Activated CD8-positive, alpha-beta memory T cell treated with anti-CD3 and anti-CD28 coated beads, Interleukin-2, amount 50 U/mL, for 48 hours (primary cell): Measurements from ENCODE around the gene PSMA8.
"Not testable (repeated sequence)": the region's sequence is repeated elsewhere in the genome, so short reads cannot be mapped to it uniquely, and the experiment has no call there.

ENCODE experiments used
- DNase-seq: peaks from one replicate; pipeline ENCODE4 v3.0.0-alpha.2; 2020

PSMA8 gene

GRCh38 chr18:26133652-26134051 lies at the start of gene PSMA8:
Gene PSMA8 (plus strand): TSS chr18:26133869. CDS start chr18:26133966, 97 bp downstream.
- peak; percentile 59 for DNase-seq

- DNase-seq: no peak
These were observed 48.6 kb upstream of the PSMA8 start for GRCh38 chr18:26085056-26085455.

- no peak for DNase-seq
These were observed 46.7 kb upstream of the PSMA8 start for GRCh38 chr18:26086959-26087358.

GRCh38 chr18:26088487-26088886 lies 45.2 kb upstream of the PSMA8 start:
- DNase-seq: no peak

GRCh38 chr18:26089293-26090129 lies 44.2 kb upstream of the PSMA8 start:
- no peak for DNase-seq

GRCh38 chr18:26090130-26091046 lies 43.3 kb upstream of the PSMA8 start, which contains the start of gene SS18:
Gene SS18 (minus strand): TSS chr18:26090613. CDS start chr18:26090569, 44 bp downstream.
- DNase-seq: peak; percentile 93

- DNase-seq: no peak
These were observed 42.5 kb upstream of the PSMA8 start for GRCh38 chr18:26091047-26091630.

- no peak for DNase-seq
These were observed 36.8 kb upstream of the PSMA8 start for GRCh38 chr18:26096852-26097251.

- DNase-seq: no peak
These were observed 36.1 kb upstream of the PSMA8 start for GRCh38 chr18:26097563-26097962.

- peak; percentile 61 for DNase-seq
These were observed 30.1 kb upstream of the PSMA8 start for GRCh38 chr18:26103579-26103978.

- DNase-seq: no peak
These were observed 29.6 kb upstream of the PSMA8 start for GRCh38 chr18:26104035-26104434.

- DNase-seq: no peak
These were observed 14.4 kb upstream of the PSMA8 start for GRCh38 chr18:26119246-26119645.

GRCh38 chr18:26121476-26121875 lies 12.2 kb upstream of the PSMA8 start:
- DNase-seq: no peak

- DNase-seq: not testable (repeated sequence)
These were observed 11.7 kb upstream of the PSMA8 start for GRCh38 chr18:26121994-26122393.

GRCh38 chr18:26127786-26128185 lies 5.9 kb upstream of the PSMA8 start:
- no peak for DNase-seq

- not testable (repeated sequence) for DNase-seq
These were observed 5.5 kb upstream of the PSMA8 start for GRCh38 chr18:26128192-26128591.

- DNase-seq: no peak
These were observed 438 bp downstream of the PSMA8 start for GRCh38 chr18:26134107-26134506.

- DNase-seq: no peak
These were observed 1.9 kb downstream of the PSMA8 start for GRCh38 chr18:26135548-26135947.

- no peak for DNase-seq
These were observed 23.7 kb downstream of the PSMA8 start for GRCh38 chr18:26157326-26157725.

- DNase-seq: no peak
These were observed 25.7 kb downstream of the PSMA8 start for GRCh38 chr18:26159353-26159752.

GRCh38 chr18:26164571-26164970 lies 30.9 kb downstream of the PSMA8 start:
- DNase-seq: no peak

- not testable (repeated sequence) for DNase-seq
These were observed 33.9 kb downstream of the PSMA8 start for GRCh38 chr18:26167592-26167991.

GRCh38 chr18:26175481-26175880 lies 41.8 kb downstream of the PSMA8 start:
- no peak for DNase-seq
